ENCODE data around the gene FAM221B.

Gene FAM221B

GRCh38 chr9:35858458-35858857 is 29.9 kb upstream of the FAM221B start:
- DNase-seq (ENCODE audit: low read depth): no peak
- H3K4me3 ChIP-seq (ENCODE audit: low read depth, low read length): no peak overlapping the region
- no peak for TF ChIP-seq CTCF (IDR thresholded peaks at IDR 0.05; ENCODE audit: insufficient read depth, low read depth, low read length, missing control alignments)

GRCh38 chr9:35856882-35857281 is 28.4 kb upstream of the FAM221B start:
- TF ChIP-seq CTCF (IDR thresholded peaks at IDR 0.05; ENCODE audit: insufficient read depth, low read depth, low read length, missing control alignments): no peak
- no peak for DNase-seq (ENCODE audit: low read depth)

GRCh38 chr9:35856206-35856605 is 27.7 kb upstream of the FAM221B start:
- TF ChIP-seq CTCF (IDR thresholded peaks at IDR 0.05; ENCODE audit: insufficient read depth, low read depth, low read length, missing control alignments): no peak
- H3K4me3 ChIP-seq (ENCODE audit: low read depth, low read length): no peak overlapping the region
- DNase-seq (ENCODE audit: low read depth): no peak

More at GRCh38 chr9:35856882-35857281, 28.4 kb upstream of the FAM221B start:
- H3K4me3 ChIP-seq (ENCODE audit: low read depth, low read length): no peak overlapping the region

DNA sequence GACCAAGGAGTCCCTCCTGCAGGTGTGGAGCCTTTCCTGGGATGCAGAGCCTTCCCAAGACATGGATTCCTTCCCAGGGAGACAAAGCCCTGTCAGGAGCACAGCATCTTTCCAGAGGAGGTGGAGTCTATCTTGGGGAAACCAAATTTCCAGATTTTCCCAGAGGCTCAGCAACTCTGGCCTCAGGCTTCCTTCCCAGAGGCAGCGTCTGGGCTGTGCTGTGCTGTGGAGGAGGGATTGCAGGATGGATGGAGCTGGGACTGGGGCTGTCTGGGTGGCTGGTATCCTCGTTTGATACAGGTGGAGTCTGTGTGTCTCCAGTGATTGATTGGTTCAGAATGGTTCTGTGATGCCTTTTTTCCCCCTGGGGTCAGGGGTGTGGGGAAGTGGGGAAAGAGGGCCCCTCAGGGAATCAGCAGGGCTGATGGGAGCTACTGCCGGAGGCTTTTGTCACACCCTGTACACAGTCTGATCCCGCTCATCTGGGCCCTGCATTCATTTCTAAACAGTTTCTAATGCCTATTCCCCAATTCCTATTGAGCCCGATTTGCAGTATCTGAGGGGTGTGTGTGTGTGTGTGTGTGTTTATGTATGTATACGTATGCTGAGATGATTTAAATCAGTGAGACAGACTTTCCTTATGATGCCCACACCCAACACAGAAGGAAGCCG is 25.7 kb upstream of the FAM221B start:
- no peak for DNase-seq (ENCODE audit: low read depth)
- TF ChIP-seq CTCF (IDR thresholded peaks at IDR 0.05; ENCODE audit: insufficient read depth, low read depth, low read length, missing control alignments): no peak
- H3K4me3 ChIP-seq (ENCODE audit: low read depth, low read length): no peak overlapping the region

DNA sequence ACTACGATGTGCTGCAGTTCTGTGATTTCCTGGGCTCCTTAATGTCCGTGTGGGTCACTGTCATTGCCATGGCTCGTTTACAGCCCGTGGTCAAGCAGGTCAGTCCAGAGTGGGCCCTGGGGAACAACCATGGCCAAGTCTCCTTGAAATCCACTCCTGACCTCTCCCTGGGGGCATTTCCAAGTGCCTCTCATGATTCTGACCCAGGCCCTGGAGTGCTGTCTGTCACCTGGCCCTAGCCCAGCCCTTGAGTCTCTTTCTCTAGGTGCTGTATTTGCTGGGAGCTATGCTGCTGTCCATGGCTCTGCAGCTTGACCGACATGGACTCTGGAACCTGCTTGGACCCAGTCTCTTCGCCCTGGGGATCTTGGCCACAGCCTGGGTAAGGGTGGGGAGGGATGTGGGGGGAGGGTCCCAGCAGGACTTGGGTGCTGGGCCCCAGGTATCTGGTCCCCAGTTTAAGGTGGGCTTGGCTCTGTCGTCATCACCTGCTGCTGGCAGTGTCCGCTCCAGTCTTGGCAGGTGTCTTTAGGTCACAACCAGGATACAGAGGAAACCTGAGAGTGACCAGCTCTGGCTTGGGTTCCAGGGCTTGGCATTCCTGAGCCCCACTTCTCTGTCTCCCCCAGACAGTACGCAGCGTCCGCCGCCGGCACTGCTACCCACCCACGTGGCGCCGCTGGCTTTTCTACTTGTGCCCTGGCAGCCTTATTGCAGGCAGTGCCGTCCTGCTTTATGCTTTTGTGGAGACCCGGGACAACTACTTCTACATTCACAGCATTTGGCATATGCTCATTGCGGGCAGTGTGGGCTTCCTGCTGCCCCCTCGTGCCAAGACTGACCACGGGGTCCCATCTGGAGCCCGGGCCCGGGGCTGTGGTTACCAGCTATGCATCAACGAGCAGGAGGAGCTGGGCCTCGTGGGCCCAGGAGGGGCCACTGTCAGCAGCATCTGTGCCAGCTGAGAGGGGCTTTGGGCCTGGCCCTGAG is 24.6 kb upstream of the FAM221B start:
- TF ChIP-seq CTCF (IDR thresholded peaks at IDR 0.05; ENCODE audit: insufficient read depth, low read depth, low read length, missing control alignments): no peak
- no peak for DNase-seq (ENCODE audit: low read depth)
- H3K4me3 ChIP-seq (ENCODE audit: low read depth, low read length): no peak overlapping the region

- TF ChIP-seq CTCF (IDR thresholded peaks at IDR 0.05; ENCODE audit: insufficient read depth, low read depth, low read length, missing control alignments): no peak
Measured at GRCh38 chr9:35852267-35852815, 23.8 kb upstream of the FAM221B start.

More at GRCh38 chr9:35852267-35852815, 23.8 kb upstream of the FAM221B start:
- no peak for DNase-seq (ENCODE audit: low read depth)
- no peak overlapping the region for H3K4me3 ChIP-seq (ENCODE audit: low read depth, low read length)

Measured in GM12865 (cell line).